Mucosa of rectum (tissue), 2 donors: Measurements from ENCODE around the gene SEMA6C.
A peak's percentile ranks its signal among the peaks of the same experiment; 100 is the strongest.

Experiments used
- H3K27ac ChIP-seq, 2 donors: one replicate each; pipeline ENCODE4 v1.7.0; 2013; ENCODE audit warnings: inconsistent platforms in 2 of 2, low read depth in 2 of 2, low read length in 2 of 2
- H3K27me3 ChIP-seq, 2 donors: one replicate each; pipeline ENCODE4 v1.7.0; 2013; ENCODE audit warnings: low read length in 2 of 2; ENCODE audit not compliant: control insufficient read depth in 2 of 2, insufficient read depth in 2 of 2
- H3K36me3 ChIP-seq, 2 donors: one replicate each; pipeline ENCODE4 v1.7.0; 2013; ENCODE audit warnings: low read length in 2 of 2; ENCODE audit not compliant: control insufficient read depth in 2 of 2, insufficient read depth in 2 of 2
- H3K4me1 ChIP-seq, 2 donors: one replicate each; pipeline ENCODE4 v1.7.0; 2013; ENCODE audit warnings: low read length in 2 of 2, mild to moderate bottlenecking in 1 of 2; ENCODE audit not compliant: control insufficient read depth in 2 of 2, insufficient read depth in 2 of 2
- H3K4me3 ChIP-seq, 2 donors: one replicate each; pipeline ENCODE4 v1.7.0; 2013; ENCODE audit warnings: low read length in 2 of 2
- H3K9ac ChIP-seq, 2 donors: one replicate each; pipeline ENCODE4 v1.7.0; 2013; ENCODE audit warnings: low read length in 2 of 2, low read depth in 1 of 2, mild to moderate bottlenecking in 1 of 2
- H3K9me3 ChIP-seq, 2 donors: one replicate each; pipeline ENCODE4 v1.7.0; 2013; ENCODE audit warnings: low read length in 2 of 2; ENCODE audit not compliant: control insufficient read depth in 2 of 2
- donor health status: healthy.
- donor health status: Normal muscosa, but diverticular disease.

The SEMA6C gene

DNA sequence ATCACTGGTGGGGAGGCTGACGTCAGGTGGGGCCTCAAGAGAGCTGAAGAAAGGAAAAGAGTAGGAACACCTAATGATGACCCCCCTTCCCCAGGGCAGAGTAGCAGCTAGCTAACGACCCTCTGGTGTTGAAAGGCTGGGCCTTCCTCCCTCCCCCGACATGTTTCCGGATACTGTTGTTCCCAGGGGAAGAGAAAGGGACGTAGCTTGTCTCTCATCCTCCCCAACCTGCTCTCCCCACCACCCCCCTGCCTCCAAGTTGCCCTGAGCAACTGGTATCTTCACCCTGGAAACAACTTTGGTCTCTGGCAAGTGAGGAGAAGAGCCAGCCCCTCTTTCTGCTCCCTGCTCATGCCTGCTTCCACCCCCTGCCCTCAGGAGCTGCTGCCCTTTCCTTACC lies 2.4 kb downstream of the SEMA6C start:
- peaks cover 10 to 12% of the 10 kb centered on the region in 2 donors for H3K4me1 ChIP-seq
- H3K4me3 ChIP-seq, result no peak overlapping the region
- H3K9ac ChIP-seq, result no peak overlapping the region
- H3K27me3 ChIP-seq, result peaks cover 0 to 3% of the 10 kb centered on the region in 2 donors
- H3K36me3 ChIP-seq, result no peaks in the 10 kb centered on the region
- H3K27ac ChIP-seq, result no peak overlapping the region
- H3K9me3 ChIP-seq, result no peaks in the 10 kb centered on the region

- peaks cover 10 to 12% of the 10 kb centered on the region in 2 donors for H3K4me1 ChIP-seq
- no peaks in the 10 kb centered on the region for H3K9me3 ChIP-seq
- H3K27me3 ChIP-seq, result peaks cover 0 to 3% of the 10 kb centered on the region in 2 donors
- no peak overlapping the region for H3K4me3 ChIP-seq
- no peaks in the 10 kb centered on the region for H3K36me3 ChIP-seq
- H3K9ac ChIP-seq, result no peak overlapping the region
- H3K27ac ChIP-seq, result no peak overlapping the region
These were observed 3.4 kb downstream of the SEMA6C start for GRCh38 chr1:151143057-151143435.

DNA sequence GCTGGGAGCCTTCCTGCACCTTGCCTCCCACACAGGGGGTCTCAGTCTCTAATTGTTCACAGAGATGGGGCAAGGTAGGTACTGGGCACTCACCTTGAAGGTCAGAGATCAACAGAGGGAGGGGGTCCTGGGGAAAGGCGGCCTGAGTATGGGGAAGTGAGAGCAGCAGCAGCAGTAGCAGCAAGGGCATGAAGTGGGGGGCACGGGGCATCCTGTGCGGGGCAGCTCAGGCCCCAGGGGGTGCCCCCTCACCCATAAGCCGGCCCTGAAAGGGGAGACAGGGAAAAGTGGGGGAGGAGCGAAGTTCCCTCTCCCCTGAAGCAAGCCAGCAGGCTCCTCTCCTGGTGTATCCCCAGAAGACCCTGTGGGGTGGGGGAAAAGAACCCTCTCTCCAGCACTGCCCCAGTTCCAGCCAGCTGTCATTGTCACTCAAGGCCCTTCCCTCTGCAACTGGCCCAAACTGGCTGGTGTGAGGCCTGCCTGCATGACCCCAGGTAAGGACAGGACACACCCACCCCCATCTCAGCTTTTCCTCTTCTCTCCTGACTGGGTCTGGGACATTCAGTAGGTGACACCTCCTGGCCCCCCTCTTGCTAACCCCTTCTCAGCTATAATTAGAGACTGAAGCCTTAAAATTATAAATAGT lies 3.9 kb downstream of the SEMA6C start:
- Histone ChIP-seq H3K36me3 (no peaks in the 10 kb centered on the region), H3K4me1 (peaks cover 9 to 12% of the 10 kb centered on the region in 2 donors), H3K27ac (no peak overlapping the region), H3K4me3 (no peak overlapping the region), H3K9me3 (no peaks in the 10 kb centered on the region), H3K27me3 (peaks cover 0 to 3% of the 10 kb centered on the region in 2 donors), H3K9ac (no peak overlapping the region)

DNA sequence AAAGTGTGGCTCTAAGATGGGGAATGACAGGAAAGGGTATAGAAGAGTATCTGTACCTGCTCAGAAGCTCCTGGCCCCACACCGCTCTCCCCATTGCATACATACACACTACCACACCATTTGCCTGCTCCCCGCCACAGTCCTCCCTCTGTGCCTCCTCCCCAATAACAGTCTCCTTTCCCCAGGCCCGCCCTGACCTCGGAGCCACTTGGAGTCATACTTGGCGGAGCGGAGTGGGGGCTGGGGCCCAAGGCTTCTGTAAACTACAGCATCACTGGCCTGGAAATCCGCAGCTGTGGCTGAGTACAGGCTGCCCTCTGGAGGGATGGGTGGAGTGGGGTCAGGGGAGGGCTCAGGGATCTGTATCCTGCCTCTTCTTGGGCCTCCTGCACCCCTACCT lies 8.6 kb downstream of the SEMA6C start:
- no peaks in the 10 kb centered on the region for H3K4me1 ChIP-seq
- H3K9ac ChIP-seq, result no peak overlapping the region
- H3K27ac ChIP-seq, result no peak overlapping the region
- H3K36me3 ChIP-seq, result no peaks in the 10 kb centered on the region
- H3K4me3 ChIP-seq, result no peak overlapping the region
- peaks cover 2 to 5% of the 10 kb centered on the region in 2 donors for H3K27me3 ChIP-seq
- H3K9me3 ChIP-seq, result no peaks in the 10 kb centered on the region

- H3K9ac ChIP-seq, result no peak overlapping the region
- H3K27me3 ChIP-seq, result peaks cover 2 to 20% of the 10 kb centered on the region in 2 donors
- H3K9me3 ChIP-seq, result no peaks in the 10 kb centered on the region
- H3K4me3 ChIP-seq, result no peak overlapping the region
- peaks cover 10 to 14% of the 10 kb centered on the region in 2 donors for H3K4me1 ChIP-seq
- no peaks in the 10 kb centered on the region for H3K36me3 ChIP-seq
- H3K27ac ChIP-seq, result no peak overlapping the region
These were observed 10.7 kb downstream of the SEMA6C start for GRCh38 chr1:151135433-151136385.

DNA sequence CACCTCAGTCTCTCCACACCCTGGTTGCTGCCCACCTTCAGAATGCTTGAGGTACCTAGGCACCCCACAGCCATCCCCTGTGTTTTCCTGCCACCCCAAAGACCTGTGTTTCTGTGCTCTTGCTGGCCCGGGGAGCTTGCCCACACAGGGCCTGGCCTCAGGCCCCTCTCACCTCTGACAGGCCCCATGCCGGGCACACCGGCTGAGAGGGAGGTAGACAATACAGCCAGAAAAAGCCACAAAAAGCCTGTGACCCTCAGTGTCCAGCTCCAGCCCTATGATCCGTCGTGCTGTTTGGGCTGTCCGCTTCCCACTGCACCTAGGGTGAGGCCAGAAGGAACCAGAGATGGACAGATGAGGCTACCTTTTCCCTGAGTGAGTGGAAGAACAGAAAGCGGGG lies 11.4 kb downstream of the SEMA6C start:
- Histone ChIP-seq H3K4me3 (no peak overlapping the region), H3K27me3 (peaks cover 2 to 23% of the 10 kb centered on the region in 2 donors), H3K4me1 (peaks cover 10 to 14% of the 10 kb centered on the region in 2 donors), H3K27ac (no peak overlapping the region), H3K9ac (no peak overlapping the region), H3K9me3 (no peaks in the 10 kb centered on the region), H3K36me3 (no peaks in the 10 kb centered on the region)

DNA sequence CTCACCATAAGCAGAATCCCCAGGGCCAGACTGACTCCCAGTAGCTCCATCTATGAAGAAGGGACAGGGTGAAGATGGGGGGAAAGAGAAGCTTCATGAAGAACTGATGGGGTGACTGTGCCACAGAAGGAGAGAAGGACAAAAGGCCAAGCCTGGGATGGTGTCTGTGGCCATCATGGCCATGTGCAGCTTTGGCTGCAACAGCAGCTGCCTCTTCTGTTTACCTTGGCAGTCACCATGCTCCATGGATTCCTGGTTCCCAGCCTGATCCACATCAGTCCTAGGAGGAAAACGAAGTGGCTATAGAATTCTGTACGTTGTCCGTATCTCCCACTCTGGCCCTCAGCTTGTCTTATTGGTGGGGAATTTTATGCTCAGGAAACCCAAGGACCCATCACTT lies 12.0 kb downstream of the SEMA6C start:
- Histone ChIP-seq H3K27me3 (peaks cover 2 to 23% of the 10 kb centered on the region in 2 donors), H3K4me1 (peaks cover 10 to 14% of the 10 kb centered on the region in 2 donors), H3K4me3 (no peak overlapping the region), H3K36me3 (no peaks in the 10 kb centered on the region), H3K9me3 (no peaks in the 10 kb centered on the region), H3K27ac (no peak overlapping the region), H3K9ac (no peak overlapping the region)

DNA sequence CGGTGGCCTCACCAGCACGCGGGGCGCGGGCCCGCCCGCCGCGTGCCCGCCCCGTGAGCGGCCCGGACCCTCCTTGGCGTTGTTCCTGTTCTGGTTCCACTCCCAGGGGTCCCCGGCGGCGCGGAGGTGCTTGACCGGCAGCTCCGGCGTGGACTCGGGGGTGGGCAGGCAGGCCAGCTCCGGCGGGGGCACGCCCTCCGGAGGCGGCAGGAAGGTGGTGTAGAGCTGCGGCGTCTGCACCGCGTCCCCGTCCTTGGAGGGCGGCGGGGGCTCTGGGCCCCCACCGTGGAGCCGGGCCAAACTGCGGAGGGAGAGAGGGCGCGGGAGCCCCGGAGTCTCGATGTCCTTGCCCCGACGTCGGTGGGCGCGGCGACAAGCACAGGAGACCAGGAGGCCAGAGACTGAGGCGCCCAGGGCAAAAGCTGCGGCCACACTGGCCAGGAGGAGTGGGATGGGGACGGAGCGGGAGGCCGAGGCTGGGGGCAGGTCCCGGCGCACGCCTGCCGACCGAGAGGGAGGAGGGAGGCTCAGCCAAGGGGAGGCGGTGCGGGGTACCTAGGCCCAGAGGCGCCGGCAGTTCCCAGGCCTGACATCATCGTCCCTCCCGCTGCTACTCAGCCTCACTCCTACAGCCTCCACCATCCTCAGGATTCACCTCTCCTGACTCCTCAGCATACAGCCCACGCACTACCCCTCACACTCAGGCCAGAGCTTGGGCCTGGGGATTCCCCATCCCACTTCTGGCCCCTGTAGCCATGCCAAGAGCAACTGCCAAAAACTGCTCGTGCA lies 13.2 kb downstream of the SEMA6C start:
- no peaks in the 10 kb centered on the region for H3K9me3 ChIP-seq
- H3K36me3 ChIP-seq, result no peaks in the 10 kb centered on the region
- no peak overlapping the region for H3K9ac ChIP-seq
- H3K4me3 ChIP-seq, result no peak overlapping the region
- H3K27ac ChIP-seq, result no peak overlapping the region
- H3K4me1 ChIP-seq, result peaks cover 10 to 14% of the 10 kb centered on the region in 2 donors
- peaks cover 2 to 23% of the 10 kb centered on the region in 2 donors for H3K27me3 ChIP-seq

DNA sequence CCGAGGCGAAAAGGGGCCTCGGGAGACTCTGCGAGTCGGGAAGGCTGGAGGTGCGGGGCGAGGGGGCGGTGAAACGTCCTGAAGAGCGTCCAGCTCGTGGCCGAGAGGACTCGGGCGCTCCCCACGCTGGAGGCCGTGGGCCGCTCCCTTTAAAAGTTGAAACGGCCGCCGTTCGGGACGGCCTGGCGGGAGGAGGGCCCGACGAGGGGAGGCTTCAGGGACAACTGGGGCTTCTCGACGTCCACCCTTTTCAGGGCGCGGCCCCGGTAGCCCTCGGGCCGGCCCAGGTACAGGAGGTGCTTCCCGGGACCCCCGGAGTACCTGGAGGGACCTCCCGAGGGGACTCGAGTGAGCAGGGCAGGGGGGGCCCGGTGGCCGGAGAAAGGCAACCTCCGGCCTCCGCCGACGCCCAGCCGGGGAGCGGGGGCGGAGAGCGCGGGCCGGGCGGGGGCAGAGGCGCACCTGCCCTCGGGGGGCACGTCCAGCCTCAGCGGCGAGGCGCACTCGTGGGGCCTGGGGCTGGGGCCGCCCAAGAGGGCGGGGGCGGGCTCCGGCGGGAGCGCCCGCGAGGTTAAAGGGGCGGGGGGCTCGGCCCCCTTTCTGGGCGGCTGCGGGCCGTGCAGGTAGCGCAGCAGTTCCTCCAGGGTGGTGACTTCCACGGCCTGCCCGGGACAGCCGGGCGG lies 14.0 kb downstream of the SEMA6C start:
- Histone ChIP-seq H3K4me3 (peak overlapping the region; percentile 31 to 54), H3K27ac (no peak overlapping the region), H3K27me3 (peaks cover 2 to 23% of the 10 kb centered on the region in 2 donors), H3K9ac (no peak overlapping the region), H3K9me3 (no peaks in the 10 kb centered on the region), H3K36me3 (no peaks in the 10 kb centered on the region), H3K4me1 (peaks cover 10 to 14% of the 10 kb centered on the region in 2 donors)
